HuH-7.5 (cell line): ENCODE results near the gene KARS1.
"Not testable (repeated sequence)": the region's sequence is repeated elsewhere in the genome, so short reads cannot be mapped to it uniquely, and the experiment has no call there.

Experiments used
- DNase-seq: peaks from one replicate; pipeline ENCODE4 v3.0.0; 2011; ENCODE audit warnings: low spot score

The KARS1 gene

DNA sequence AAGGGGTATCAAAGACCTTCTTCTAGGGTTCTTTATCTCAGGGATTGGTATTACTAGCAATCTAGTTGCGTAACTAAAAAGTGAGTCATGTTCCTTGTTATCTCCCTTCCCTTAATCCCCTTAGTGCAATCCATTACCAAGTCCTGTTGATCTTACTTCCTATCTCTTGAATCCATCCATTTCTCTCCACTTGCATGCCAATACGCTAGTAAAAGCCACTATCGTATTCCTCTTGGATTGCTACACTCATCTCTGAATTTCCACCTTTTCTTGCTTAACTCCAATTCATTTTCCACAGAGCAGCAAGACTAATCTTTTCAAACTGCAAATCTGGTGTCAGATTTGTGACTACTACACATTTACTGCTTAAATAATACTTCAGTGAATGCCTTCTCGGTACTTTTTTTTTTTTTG is 22.5 kb downstream of the KARS1 start:
- DNase-seq, result no peak

DNA sequence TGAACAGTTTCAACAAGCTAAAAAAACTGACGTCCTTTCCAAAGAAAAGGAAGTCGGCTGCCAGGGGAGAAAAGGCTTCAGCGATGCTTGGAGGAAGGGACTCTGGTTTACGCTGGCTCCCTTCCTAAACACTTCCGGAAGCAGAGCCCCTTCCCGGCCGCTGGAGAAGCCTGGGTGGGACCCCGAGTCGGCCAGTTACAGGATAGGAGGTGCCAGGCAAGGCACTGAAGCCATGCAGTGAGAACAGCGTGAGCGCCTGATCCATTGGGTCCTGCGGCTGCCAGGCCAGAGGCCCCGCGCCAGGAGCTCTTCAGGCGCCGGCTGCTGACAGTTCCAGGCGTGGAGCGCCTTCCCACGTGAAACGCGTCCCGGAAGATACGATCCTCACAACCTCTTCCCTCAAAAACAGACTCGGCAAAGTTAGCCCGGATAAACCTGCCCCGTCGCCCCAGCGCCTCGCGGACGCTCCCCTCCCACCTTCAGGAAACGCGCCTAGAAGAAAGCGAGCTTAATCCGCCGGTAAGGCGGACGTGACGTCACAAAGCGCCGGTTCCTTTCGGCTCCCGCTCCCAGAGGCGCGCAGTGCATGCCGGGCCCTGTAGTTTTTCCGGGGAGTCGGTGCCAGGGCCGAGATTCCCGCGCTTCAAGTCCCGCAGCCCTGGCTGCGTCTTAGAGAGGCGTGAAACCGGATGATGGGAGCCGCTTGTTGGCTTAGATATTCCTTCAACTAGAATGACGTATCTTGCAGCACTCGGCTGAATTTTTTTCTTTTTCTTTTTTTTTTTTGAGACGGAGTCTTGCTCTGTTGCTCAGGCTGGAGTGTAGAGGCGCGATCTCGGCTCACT is 24.5 kb downstream of the KARS1 start, which contains the start of gene ADAT1:
ADAT1 (minus strand) TSS at position 521 of the 845 bp plus-strand sequence. CDS start 2,482 bp downstream, outside the sequence.
- peak; percentile 83 for DNase-seq

DNA sequence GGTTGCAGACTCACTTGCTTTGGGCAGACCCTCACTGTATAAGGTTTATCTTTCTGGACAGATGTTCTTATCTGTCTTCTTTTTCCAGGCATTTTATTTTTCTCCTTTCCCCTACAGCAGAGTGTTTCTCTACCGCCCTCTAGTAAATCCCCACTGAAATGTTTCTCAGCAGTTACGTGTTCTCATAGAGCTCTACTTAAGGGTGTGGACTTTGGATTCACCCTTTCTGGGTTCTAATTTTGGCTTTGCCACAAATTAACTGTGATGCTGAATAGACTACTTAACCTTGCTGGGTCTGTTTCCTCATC is 26.3 kb downstream of the KARS1 start:
- DNase-seq, result no peak

DNA sequence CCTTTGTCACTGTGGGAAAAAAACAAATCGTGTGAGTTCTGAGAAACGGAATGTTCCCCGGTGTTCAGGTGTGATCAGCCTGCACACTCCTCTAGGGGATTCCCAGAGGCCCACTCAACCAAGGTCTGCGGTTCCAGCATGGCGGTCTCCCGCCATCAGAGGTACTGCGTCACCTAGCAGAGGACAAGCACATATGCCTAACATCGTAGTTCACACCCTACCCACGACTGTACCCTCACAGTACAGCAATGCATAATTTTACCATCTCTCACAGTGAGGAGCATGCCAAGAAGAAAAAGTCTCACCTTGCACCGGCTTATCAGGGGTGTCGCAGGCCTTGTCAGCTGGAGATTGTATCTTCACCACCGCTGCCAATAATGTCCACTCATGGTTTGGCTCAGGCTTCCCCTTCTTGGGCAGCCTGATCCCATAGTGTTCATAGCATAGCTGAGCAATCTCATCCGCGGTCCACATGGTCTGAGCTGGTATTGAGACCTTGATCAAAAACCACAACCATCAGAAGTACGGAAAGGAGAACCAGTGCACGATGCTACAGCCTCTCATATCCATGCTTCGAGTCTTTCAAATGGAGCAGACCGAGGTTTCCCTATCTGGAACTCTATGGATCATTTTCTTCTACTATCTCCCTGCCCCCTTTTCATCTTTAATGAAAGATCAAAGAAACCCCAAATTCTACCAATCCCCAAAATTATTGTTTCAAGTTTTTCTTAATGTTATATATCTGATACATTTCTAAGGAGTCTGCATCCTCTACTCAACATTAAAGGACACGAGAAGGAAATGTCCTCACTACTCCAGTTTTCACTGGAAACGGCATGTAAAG is 26.9 kb downstream of the KARS1 start:
- no peak for DNase-seq

DNA sequence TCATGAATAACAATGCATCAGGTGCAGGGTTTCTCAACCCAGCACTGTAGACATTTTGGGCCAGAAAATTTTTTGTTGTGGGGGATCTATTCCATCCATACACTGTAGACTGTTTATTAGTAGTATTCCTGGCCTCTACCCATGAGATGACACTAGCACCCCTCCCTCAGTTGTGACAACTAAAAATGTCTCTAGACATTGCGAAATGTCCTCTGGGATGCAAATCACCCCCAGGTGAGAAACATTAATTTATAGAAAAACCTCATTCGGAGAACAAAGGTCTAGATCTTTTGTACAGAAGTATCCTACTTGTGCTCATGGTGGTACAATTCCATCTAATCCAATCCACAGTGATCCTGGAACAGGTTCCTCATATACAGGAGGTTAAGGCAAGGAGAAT is 28.7 kb downstream of the KARS1 start:
- DNase-seq, result no peak

DNA sequence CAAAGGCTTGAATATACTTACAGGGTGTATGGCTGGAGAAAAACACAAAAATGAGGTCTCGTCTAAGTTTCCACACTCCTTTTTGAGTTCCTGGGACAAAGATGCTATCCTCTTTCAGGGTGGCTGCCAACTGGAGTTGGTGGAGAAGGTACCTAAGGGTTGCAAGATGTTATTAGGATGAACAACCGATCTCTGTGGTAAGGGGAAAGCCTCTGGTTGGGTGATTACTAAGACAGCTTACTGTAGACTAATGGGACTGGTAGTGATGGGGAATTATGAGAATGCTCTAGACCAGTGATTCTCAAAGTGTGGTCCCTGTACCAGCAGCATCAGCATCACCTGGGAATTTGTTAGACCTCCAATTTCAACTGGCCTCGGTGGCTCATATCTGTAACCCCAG is 30.3 kb downstream of the KARS1 start:
- DNase-seq, result no peak

DNA sequence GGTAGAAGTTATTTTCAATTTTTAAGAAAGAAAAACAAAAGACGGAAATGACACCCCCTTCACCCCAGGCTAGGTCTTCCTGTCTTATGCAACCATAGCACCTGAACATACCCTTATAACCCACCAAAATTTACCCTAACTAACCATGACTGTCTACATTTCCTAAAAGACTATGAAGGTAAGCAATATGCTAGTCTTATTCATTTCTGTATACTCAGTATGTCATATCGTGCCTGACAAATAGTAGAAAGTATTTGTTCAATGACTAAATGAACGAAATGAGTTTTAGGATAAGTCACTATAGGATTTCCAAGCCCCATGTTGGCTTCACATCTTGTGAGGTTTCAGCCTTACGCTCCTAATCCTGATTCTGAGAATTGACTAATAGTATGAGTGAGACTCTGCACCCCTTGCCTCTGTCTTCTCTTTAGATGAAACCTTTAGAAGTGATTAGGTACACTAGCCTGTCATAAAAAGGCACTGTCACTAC is 30.9 kb downstream of the KARS1 start:
- DNase-seq, result no peak

DNA sequence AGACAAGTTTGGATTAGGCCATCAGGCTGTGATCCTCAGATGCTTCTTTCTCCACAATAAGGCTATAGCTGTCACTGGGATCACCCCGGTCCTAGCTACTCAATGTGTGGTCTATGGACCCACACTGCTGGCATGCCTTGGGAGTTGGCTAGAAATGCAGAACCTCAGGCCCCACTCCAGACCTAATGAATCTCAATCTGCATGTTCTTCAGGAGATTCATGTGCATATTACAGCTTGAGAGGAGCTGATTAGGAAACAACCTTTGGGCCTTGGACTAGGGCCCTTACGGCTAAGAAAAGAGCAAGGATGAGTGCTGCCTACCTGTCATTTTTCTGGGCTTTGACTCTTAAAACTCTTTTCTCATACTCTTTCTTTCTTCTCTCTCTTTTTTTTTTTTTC is 31.8 kb downstream of the KARS1 start:
- DNase-seq, result no peak

DNA sequence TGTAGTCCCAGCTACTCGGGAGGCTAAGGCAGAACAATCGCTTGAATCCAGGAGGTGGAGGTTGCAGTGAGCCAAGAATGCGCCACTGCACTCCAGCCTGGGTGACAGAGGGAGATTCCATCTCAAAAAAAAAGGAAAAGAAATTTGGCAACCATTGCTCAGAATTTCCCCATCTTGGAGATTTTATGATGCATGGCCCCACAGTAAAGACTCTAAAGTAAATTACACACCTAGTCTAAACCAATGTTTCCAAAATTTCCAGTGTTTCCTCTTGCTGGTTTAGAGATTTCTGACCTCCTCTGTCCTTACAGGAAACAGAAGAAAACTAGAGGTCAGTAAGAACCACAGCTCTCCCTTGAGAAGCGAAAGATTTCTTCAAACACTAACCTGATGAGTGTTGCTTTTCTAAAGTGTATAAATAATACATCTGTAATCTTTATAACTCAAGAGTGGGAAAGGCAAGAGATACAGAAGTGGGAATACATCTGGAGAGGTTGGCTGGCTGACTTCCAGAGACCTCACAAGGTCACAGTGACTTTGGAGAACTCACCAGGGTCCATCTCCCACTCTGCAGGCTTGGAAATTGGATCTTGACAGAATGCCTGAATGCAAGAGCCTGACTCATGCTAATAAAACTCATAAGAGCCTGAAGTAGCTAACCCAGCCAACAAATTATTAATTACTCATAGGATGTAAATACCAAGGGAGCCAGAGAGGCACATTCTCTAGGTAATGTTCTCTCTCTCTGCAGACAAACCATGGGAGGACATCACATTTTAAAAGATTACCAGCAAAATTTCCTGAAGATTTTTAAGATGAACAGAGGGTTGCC is 33.2 kb downstream of the KARS1 start:
- no peak for DNase-seq

DNA sequence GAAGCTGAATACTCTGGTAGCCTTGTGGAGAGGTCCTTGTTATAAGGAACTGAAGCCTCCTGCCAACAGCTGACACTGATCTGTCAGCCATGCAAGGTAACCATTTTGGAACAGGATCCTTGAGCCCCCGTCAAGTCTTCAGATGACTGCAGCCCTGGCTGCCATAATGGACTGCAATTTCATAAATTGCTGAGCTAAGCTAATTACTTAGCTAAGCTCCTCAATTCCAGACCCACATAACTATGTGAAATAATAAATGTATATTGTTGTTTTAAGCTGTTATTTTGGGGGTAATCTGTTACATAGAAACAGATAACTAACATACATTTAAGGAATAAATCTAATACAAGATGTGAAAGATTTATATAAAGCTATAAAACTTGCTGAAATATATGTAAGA is 41.0 kb downstream of the KARS1 start:
- DNase-seq, result no peak

DNA sequence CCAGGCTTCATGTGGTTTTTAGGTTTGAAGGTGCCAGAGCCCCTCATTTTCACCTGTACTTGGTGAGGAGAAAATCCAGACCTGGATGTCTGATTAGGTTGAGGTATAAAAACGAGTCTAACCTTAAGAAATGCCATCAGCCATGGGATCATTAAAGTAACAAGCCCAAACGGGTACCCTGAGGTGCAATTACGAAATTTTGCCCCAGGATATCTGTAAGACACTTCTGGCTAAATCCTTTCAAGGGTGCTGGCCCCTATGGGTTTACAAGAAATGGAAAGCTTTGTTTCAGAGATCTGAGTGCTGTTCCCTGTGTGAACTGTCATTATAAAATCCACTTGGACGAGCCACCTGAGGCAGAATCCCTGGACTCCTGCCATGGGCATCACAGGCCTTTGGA is 44.2 kb downstream of the KARS1 start:
- DNase-seq, result no peak

DNA sequence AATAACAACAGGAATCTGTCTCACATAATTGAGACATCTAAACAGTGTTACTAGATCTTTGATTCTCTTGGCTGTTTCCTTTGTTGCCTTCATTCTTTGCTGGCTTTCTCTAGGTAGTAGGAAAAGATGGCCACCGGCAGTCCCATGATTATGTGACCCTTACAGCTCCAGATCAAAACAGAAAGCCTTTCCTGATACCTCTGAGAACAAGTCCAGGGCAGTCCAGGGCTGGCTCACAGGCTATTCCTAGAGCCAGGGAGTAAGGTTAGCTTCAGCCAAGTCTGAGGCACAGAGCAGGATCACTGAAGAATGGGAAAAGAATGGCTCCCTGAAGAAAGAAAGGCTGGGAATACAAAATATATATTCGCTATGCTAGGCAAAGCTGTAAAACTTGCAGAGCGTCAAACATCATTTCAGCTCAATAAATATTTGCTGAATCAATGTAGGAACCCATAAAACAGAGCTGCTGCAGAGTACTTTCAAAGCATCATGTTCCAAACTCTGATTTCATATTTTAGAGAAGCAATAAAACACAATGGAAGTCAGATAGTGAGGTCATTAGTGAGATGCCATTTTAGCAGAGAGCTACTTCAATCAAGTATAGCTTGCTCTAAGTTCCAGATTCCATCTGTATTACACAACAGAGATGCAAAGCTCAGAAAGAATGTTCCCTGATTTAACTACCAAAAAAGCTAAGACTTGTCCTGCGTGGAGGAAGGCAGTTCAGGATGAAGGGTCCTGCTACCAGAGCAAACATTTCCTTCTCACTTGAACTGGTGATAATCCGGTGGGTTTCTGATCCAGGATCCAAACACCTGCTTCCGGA is 47.8 kb downstream of the KARS1 start:
- no peak for DNase-seq

DNA sequence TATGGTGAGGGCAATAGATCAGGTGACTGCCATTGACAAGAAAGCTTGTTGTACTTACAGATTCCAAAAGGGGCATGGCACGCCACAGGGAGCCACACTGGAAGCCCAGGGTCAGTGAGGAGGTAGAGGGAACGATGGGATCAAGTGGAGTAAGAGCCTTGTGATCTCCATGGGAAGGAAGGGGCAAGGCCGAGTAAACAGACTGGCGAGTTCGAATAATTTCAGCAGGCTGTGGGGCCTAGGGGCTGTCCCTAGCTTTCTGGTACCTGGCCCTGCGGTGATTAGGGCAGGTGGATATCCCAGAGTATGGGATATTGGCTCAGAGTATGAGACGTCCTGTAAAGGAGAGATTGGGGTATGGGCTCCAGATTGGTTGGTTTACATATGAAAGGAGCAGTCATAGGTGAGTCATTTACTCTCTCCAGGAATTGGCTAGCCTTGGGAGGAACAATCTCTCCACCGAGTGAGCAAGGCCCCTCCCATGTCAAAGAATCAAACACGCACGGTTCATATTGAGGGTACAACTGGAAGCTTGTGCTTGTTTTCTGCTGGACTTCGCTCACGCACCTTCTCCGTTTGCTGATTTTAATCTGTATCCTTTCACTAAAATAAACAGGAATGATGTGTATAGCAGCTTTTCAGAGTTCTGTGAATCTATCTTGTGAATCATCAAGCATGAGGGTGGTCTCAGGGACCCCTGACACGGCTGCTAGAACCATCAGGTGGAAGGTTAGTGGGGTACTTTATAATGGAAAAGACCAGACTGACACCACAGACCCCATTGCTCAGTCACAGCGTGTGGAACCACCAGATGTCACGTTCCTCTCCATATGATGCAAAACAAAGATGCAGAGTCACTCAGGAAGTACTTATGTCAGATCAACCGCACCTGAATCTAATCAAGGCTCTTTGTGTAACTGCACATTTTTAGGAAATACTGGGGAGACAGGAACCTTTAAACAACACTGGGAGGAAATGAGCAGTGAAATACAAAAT is 53.3 kb downstream of the KARS1 start:
- no peak for DNase-seq

DNA sequence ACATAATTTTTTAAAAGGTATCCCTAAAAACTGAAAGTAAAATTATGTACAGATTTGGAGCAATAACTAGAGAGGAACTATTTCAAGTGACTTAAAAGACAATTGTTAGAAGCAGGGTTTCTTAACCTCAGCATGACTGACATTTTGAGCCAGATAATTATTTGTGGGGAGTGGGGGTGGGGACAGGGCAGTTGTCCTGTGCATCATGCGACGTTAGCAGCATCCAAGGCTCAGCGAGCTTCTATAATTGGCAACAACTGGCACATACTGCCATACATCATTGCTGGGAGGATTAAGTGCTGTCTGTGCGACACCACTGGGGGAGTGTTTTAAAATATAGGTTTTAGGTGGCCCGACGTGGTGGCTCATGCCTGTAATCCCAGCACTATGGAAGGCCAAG is 54.2 kb downstream of the KARS1 start:
- no peak for DNase-seq

DNA sequence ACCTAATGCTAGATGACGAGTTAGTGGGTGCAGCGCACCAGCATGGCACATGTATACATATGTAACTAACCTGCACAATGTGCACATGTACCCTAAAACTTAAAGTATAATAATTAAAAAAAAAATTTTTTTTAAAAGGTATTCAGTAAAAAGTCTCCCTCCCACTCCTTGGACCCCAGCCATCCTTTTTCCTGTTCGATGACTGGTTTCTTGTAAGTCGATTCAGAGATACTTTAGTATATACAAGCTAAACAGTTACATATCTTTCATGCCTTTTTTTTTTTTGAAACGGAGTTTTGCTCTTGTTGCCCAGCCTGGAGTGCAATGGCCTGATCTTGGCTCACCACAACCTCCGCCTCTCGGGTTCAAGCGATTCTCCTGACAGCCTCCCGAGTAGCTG is 55.5 kb downstream of the KARS1 start:
- DNase-seq, result not testable (repeated sequence)

DNA sequence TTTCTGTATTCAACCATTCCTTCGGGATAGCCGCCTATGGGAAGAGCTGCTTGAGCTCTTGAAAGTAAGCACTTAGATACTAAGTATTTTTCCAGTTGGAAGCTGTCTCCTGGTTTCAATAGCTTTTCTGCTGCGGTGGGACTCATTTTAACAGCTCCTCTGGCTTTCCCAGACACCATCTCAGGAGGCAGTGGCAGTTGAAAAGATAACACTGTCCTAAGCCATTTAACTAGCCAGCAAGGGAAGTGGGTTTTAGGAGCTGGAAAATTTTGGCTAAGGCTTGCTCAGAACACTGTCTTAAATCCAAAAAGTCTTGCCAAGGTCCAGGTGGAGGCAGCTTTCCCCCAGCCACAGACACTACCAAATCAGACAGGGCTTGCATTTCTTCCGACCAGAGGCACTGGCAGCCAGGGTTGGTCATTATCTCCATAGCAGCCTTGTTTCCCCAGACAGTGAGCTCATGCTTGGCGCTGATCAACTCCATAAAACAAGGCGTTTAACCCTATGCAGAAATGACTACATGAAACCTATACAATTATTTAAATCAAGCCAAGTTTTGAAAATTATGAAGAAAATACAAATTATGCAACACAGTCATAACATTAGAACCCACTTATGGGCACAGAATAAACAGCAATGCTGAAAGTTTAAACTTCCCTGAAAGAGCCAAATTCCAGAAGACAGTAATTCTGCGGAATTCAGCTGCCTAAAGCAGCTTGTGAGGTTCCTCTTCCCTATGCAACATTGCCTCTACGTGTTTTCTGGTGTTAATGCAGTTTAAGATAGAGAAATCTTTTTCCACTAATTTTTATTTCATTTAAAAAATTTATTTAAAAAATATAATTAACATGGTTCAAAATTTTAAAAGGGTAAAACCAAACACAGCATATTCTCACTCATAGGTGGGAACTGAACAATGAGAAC is 56.3 kb downstream of the KARS1 start:
- no peak for DNase-seq

DNA sequence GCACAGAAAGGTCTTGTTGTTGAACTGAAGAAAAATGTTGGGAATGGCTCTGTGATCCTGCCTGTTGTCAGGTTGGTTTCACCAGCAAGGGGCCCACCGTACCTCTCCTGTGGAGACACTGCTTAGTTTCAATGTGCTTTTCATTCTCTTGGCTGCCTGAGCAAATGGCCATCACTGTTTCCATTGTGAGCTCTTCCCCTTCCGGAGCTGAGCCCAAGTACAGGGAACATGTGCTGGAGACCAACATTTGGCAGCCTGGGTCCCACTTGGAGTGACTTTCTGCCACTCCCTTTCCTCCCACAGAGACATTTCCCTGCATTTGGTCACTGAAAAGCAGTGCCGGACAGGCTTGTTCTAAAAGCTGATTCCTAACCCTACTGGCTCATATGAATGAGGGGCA is 58.2 kb downstream of the KARS1 start:
- DNase-seq, result no peak

DNA sequence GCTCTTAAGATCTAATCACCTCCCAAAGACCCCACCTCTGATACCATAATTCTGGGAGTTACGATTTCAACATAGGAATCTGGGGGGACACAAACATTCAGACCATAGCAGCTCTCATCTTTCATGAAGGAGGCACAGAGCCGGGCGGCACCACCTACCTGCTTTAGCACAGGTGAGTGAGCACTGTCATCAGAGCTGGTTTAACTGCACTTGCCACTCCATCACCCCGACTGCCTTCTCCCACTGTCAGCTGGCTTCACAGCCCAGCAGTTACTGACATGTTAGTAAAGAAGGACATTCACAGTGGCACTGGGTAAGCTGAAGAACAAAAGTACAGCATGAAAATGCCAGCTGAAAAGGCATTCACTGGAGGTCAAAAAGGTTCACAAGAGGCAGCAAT is 58.7 kb downstream of the KARS1 start:
- DNase-seq, result no peak

DNA sequence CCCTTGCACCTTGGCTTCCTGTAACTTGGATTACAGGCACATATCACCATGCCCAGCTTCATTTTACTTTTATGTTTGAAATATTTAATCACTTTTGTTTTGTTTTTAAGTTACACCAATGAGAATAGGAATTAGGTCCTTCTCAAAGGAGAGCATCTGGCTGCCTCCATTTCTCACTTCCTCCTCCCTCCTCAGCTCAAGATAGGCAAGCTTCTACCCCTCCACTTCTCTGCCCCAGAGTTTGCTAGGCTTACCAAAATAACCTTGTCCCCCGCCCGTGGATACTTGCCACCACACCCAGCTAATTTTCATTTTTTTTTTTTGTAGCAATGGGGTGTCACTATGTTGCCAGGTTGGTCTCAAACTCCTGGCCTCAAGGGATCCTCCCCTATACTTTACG is 63.4 kb downstream of the KARS1 start:
- DNase-seq, result no peak
